Mucosa of stomach (tissue), 1 donor: ENCODE results near the gene GABRB1.

Source experiments
- H3K27me3 ChIP-seq: one replicate; pipeline ENCODE4 v1.7.0; 2013; ENCODE audit warnings: mild to moderate bottlenecking, low read length; ENCODE audit not compliant: control insufficient read depth, insufficient read depth
- H3K36me3 ChIP-seq: one replicate; pipeline ENCODE4 v1.7.0; 2013; ENCODE audit warnings: low read length; ENCODE audit not compliant: control insufficient read depth, insufficient read depth
- H3K4me1 ChIP-seq: one replicate; pipeline ENCODE4 v1.7.0; 2013; ENCODE audit warnings: mild to moderate bottlenecking, low read length; ENCODE audit not compliant: control insufficient read depth, insufficient read depth
- H3K4me3 ChIP-seq: one replicate; pipeline ENCODE4 v1.7.0; 2013; ENCODE audit warnings: low read length
- H3K9ac ChIP-seq: one replicate; pipeline ENCODE4 v1.7.0; 2013; ENCODE audit warnings: mild to moderate bottlenecking, low read length, moderate library complexity
- H3K9me3 ChIP-seq: one replicate; pipeline ENCODE4 v1.7.0; 2013; ENCODE audit warnings: mild to moderate bottlenecking, low read length, moderate library complexity; ENCODE audit not compliant: control insufficient read depth
- donor health status: Pancreatic carcinoma.

GABRB1 gene

GRCh38 chr4:47135210-47135609, 103.8 kb downstream of the GABRB1 start:
- Histone ChIP-seq H3K9ac (no peak overlapping the region), H3K4me1 (no peaks in the 10 kb centered on the region), H3K36me3 (no peaks in the 10 kb centered on the region), H3K27me3 (no peaks in the 10 kb centered on the region), H3K4me3 (no peak overlapping the region), H3K9me3 (no peaks in the 10 kb centered on the region)

- H3K27me3 ChIP-seq: no peaks in the 10 kb centered on the region
Measured at GRCh38 chr4:47143261-47143660, 111.9 kb downstream of the GABRB1 start.

GRCh38 chr4:47145630-47146029, 114.3 kb downstream of the GABRB1 start:
- H3K9ac ChIP-seq: no peak overlapping the region
- H3K4me1 ChIP-seq: no peaks in the 10 kb centered on the region
- H3K4me3 ChIP-seq: no peak overlapping the region
- no peaks in the 10 kb centered on the region for H3K27me3 ChIP-seq
- H3K36me3 ChIP-seq: no peaks in the 10 kb centered on the region
- H3K9me3 ChIP-seq: no peaks in the 10 kb centered on the region

More at GRCh38 chr4:47143261-47143660, 111.9 kb downstream of the GABRB1 start:
- Histone ChIP-seq H3K4me1 (no peaks in the 10 kb centered on the region), H3K4me3 (no peak overlapping the region), H3K9me3 (no peaks in the 10 kb centered on the region), H3K36me3 (no peaks in the 10 kb centered on the region), H3K9ac (no peak overlapping the region)

- no peak overlapping the region for H3K9ac ChIP-seq
- H3K4me1 ChIP-seq: no peaks in the 10 kb centered on the region
- H3K27me3 ChIP-seq: no peaks in the 10 kb centered on the region
- H3K4me3 ChIP-seq: no peak overlapping the region
- no peaks in the 10 kb centered on the region for H3K36me3 ChIP-seq
- H3K9me3 ChIP-seq: no peaks in the 10 kb centered on the region
Measured at GRCh38 chr4:47154816-47155370, 123.5 kb downstream of the GABRB1 start.

GRCh38 chr4:47155919-47156318, 124.6 kb downstream of the GABRB1 start:
- Histone ChIP-seq H3K27me3 (no peaks in the 10 kb centered on the region), H3K4me3 (no peak overlapping the region), H3K9me3 (no peaks in the 10 kb centered on the region), H3K9ac (no peak overlapping the region), H3K4me1 (no peaks in the 10 kb centered on the region), H3K36me3 (no peaks in the 10 kb centered on the region)

- Histone ChIP-seq H3K36me3 (no peaks in the 10 kb centered on the region), H3K9me3 (no peaks in the 10 kb centered on the region), H3K9ac (no peak overlapping the region), H3K27me3 (no peaks in the 10 kb centered on the region), H3K4me3 (no peak overlapping the region), H3K4me1 (no peaks in the 10 kb centered on the region)
Measured at GRCh38 chr4:47160095-47160494, 128.7 kb downstream of the GABRB1 start.

- Histone ChIP-seq H3K9me3 (no peaks in the 10 kb centered on the region), H3K27me3 (no peaks in the 10 kb centered on the region), H3K36me3 (no peaks in the 10 kb centered on the region), H3K4me1 (no peaks in the 10 kb centered on the region), H3K4me3 (no peak overlapping the region), H3K9ac (no peak overlapping the region)
Measured at GRCh38 chr4:47167081-47168035, 136.0 kb downstream of the GABRB1 start.

- no peaks in the 10 kb centered on the region for H3K27me3 ChIP-seq
- no peak overlapping the region for H3K4me3 ChIP-seq
- H3K9ac ChIP-seq: no peak overlapping the region
- H3K36me3 ChIP-seq: no peaks in the 10 kb centered on the region
- H3K9me3 ChIP-seq: no peaks in the 10 kb centered on the region
- H3K4me1 ChIP-seq: no peaks in the 10 kb centered on the region
Measured at GRCh38 chr4:47184083-47184482, 152.7 kb downstream of the GABRB1 start.

GRCh38 chr4:47185761-47186160, 154.4 kb downstream of the GABRB1 start:
- no peaks in the 10 kb centered on the region for H3K9me3 ChIP-seq
- H3K9ac ChIP-seq: no peak overlapping the region
- no peak overlapping the region for H3K4me3 ChIP-seq
- H3K36me3 ChIP-seq: no peaks in the 10 kb centered on the region
- H3K4me1 ChIP-seq: no peaks in the 10 kb centered on the region
- H3K27me3 ChIP-seq: no peaks in the 10 kb centered on the region

GRCh38 chr4:47187608-47188007, 156.2 kb downstream of the GABRB1 start:
- H3K9ac ChIP-seq: no peak overlapping the region
- H3K9me3 ChIP-seq: no peaks in the 10 kb centered on the region
- H3K4me3 ChIP-seq: no peak overlapping the region
- no peaks in the 10 kb centered on the region for H3K36me3 ChIP-seq
- no peaks in the 10 kb centered on the region for H3K27me3 ChIP-seq
- no peaks in the 10 kb centered on the region for H3K4me1 ChIP-seq

GRCh38 chr4:47193179-47193578, 161.8 kb downstream of the GABRB1 start:
- Histone ChIP-seq H3K9me3 (no peaks in the 10 kb centered on the region), H3K4me1 (no peaks in the 10 kb centered on the region), H3K36me3 (no peaks in the 10 kb centered on the region), H3K27me3 (no peaks in the 10 kb centered on the region), H3K9ac (no peak overlapping the region), H3K4me3 (no peak overlapping the region)

GRCh38 chr4:47194036-47194737, 162.8 kb downstream of the GABRB1 start:
- H3K27me3 ChIP-seq: no peaks in the 10 kb centered on the region
- no peaks in the 10 kb centered on the region for H3K4me1 ChIP-seq
- no peaks in the 10 kb centered on the region for H3K9me3 ChIP-seq
- H3K36me3 ChIP-seq: no peaks in the 10 kb centered on the region
- H3K9ac ChIP-seq: no peak overlapping the region
- H3K4me3 ChIP-seq: no peak overlapping the region
